Testis (tissue), 3 donors: ENCODE measurements around the gene NRARP. TPM values are rescaled to one million over a fixed set of nuclear protein-coding genes. Genes with fewer than 3 reads are reported as not detected.

Experiments used
- DNase-seq: peaks from one replicate; pipeline ENCODE4 v3.0.0-alpha.2; 2019
- H3K27ac ChIP-seq, 2 donors: fragments of 200-600 bp; sonication (generic); one replicate each; pipeline ENCODE4 v1.5.1; 2019
- H3K27me3 ChIP-seq: fragments of 200-600 bp; sonication (generic); one replicate; pipeline ENCODE4 v1.5.1; 2019
- H3K36me3 ChIP-seq: fragments of 200-600 bp; sonication (generic); one replicate; pipeline ENCODE4 v1.5.1; 2017; ENCODE audit warnings: low read depth; ENCODE audit errors: missing control alignments
- H3K4me1 ChIP-seq: fragments of 200-600 bp; sonication (generic); one replicate; pipeline ENCODE4 v1.5.1; 2019
- H3K4me3 ChIP-seq, 2 donors: fragments of 200-600 bp; sonication (generic); one replicate each; pipeline ENCODE4 v1.5.1; 2017 to 2019
- H3K9me3 ChIP-seq: fragments of 200-600 bp; sonication (generic); one replicate; pipeline ENCODE4 v1.5.1; 2017
- POLR2A ChIP-seq: fragments of 450-650 bp; IDR thresholded peaks from one replicate; pipeline ENCODE4 v1.6.1; 2017; ENCODE audit warnings: antibody characterized with exemption, mild to moderate bottlenecking, moderate library complexity
- WGBS, 2 donors: methylation state at CpG; one replicate each; pipeline ENCODE4 v1.1.5; 2018; 5-methylcytosine and 5-hydroxymethylcytosine counted together
- intact Hi-C: fragments of 100-400 bp; cut with DNase I; formaldehyde crosslinking; loops from one replicate; pipeline ENCODE4 v1.15.1; 2023; ENCODE audit warnings: low total_unique reads
- polyA plus RNA-seq: library from polyadenylated mRNA; stranded (reverse); fragments of 350-450 nt; fragmentation: Illumina TruSeq; extraction: RNeasy Lipid Tissue Mini Kit (QIAGEN cat#74804); gene quantifications from one replicate; pipeline ENCODE4 v1.2.3, GENCODE V29; 2014; ENCODE audit warnings: low read depth, low replicate concordance; ENCODE audit not compliant: insufficient read depth
- total RNA-seq, 2 donors: library from RNA; depleted of rRNA; stranded (reverse); fragments of >200 nt; gene quantifications; one replicate each; pipeline ENCODE4 v1.2.3, GENCODE V29; 2016
- TF ChIP-seq, protein P1 (sequence below), 3 experiments: fragments of 450-650 bp in 2 of 3; fragments of 200-600 bp in 1 of 3; sonication (generic) in 1 of 3; IDR thresholded peaks; one replicate each; pipeline ENCODE4 v1.5.1; 2016 to 2019; ENCODE audit warnings: antibody characterized with exemption in 3 of 3, mild to moderate bottlenecking in 2 of 3, moderate library complexity in 1 of 3

NRARP gene
- total and polyA plus RNA-seq, 3 donors from 2014 or later, result 5.2 to 40.6 (median 14.4) TPM

DNA sequence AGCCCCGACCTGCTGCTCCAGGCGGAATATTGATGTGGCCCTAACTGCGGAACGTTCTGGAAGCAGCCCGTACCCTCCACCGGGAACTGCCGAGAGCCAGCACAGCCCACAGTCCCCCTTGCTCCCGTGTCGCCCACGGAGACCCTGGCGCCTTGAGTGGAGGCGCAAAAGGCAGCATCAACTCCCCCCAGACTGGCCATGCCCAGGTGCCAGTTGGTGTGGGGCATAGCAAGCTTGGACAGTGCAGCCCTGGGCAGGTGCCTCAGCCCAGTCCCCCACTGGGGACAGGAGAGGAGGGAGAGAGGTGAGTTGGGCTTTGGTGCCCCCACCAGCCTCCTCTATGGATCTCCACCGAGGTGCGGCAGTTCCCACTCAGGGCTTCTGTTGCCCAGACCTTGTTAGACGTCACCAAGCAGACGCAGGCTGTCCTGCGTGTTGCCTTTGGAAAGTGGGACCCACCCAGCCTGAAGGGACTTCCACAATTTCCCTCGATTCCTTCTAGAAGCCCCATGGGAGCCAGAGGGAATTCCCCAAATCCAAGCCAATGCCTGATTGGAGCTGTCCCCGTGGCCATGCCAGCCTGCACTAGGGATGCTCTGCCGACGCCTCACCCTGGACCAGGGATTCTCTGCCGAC is 19.8 kb upstream of the NRARP start:
- no peaks in the 10 kb centered on the region for H3K4me1 ChIP-seq
- peak; percentile 3 for DNase-seq
- H3K9me3 ChIP-seq, result no peaks in the 10 kb centered on the region
- intact Hi-C loops, result no loop called here
- TF ChIP-seq, protein P1, sequence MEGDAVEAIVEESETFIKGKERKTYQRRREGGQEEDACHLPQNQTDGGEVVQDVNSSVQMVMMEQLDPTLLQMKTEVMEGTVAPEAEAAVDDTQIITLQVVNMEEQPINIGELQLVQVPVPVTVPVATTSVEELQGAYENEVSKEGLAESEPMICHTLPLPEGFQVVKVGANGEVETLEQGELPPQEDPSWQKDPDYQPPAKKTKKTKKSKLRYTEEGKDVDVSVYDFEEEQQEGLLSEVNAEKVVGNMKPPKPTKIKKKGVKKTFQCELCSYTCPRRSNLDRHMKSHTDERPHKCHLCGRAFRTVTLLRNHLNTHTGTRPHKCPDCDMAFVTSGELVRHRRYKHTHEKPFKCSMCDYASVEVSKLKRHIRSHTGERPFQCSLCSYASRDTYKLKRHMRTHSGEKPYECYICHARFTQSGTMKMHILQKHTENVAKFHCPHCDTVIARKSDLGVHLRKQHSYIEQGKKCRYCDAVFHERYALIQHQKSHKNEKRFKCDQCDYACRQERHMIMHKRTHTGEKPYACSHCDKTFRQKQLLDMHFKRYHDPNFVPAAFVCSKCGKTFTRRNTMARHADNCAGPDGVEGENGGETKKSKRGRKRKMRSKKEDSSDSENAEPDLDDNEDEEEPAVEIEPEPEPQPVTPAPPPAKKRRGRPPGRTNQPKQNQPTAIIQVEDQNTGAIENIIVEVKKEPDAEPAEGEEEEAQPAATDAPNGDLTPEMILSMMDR (IDR thresholded peaks at IDR 0.05), result no peak
- no peak for TF ChIP-seq POLR2A
- no peaks in the 10 kb centered on the region for H3K36me3 ChIP-seq
- H3K27ac ChIP-seq, result no peak overlapping the region
- no peaks in the 10 kb centered on the region for H3K27me3 ChIP-seq
- WGBS, 2 donors, result 92 to 93% methylated on average over 18 to 22 of the region's 22 CpGs
- no peak overlapping the region for H3K4me3 ChIP-seq

GRCh38 chr9:137320555-137321384 is 18.7 kb upstream of the NRARP start:
- 69 to 86% methylated on average over 5 to 24 of the region's 24 CpGs for WGBS, 2 donors
- intact Hi-C loops, result no loop called here
- peak; percentile 13 for DNase-seq
- H3K9me3 ChIP-seq, result no peaks in the 10 kb centered on the region
- no peak for TF ChIP-seq POLR2A
- TF ChIP-seq, protein P1 (IDR thresholded peaks at IDR 0.05), result no peak
- no peak overlapping the region for H3K4me3 ChIP-seq
- H3K36me3 ChIP-seq, result no peaks in the 10 kb centered on the region
- H3K27me3 ChIP-seq, result no peaks in the 10 kb centered on the region
- no peak overlapping the region for H3K27ac ChIP-seq
- H3K4me1 ChIP-seq, result peaks cover 5% of the 10 kb centered on the region

- Histone ChIP-seq H3K9me3 (no peaks in the 10 kb centered on the region), H3K4me3 (no peak overlapping the region), H3K27me3 (no peaks in the 10 kb centered on the region), H3K27ac (no peak overlapping the region), H3K4me1 (peaks cover 12% of the 10 kb centered on the region), H3K36me3 (no peaks in the 10 kb centered on the region)
- WGBS, 2 donors, result 93 to 94% methylated on average over 9 to 21 of the region's 22 CpGs
- intact Hi-C loops, result loop anchor here (10.0 kb wide), 1 partner anchor 85 kb away; no protein-coding TSS in a partner anchor
- peak; percentile 7 for DNase-seq
- no peak for TF ChIP-seq POLR2A
- TF ChIP-seq, protein P1 (IDR thresholded peaks at IDR 0.05), result no peak
These were observed 17.9 kb upstream of the NRARP start for GRCh38 chr9:137319739-137320551.

DNA sequence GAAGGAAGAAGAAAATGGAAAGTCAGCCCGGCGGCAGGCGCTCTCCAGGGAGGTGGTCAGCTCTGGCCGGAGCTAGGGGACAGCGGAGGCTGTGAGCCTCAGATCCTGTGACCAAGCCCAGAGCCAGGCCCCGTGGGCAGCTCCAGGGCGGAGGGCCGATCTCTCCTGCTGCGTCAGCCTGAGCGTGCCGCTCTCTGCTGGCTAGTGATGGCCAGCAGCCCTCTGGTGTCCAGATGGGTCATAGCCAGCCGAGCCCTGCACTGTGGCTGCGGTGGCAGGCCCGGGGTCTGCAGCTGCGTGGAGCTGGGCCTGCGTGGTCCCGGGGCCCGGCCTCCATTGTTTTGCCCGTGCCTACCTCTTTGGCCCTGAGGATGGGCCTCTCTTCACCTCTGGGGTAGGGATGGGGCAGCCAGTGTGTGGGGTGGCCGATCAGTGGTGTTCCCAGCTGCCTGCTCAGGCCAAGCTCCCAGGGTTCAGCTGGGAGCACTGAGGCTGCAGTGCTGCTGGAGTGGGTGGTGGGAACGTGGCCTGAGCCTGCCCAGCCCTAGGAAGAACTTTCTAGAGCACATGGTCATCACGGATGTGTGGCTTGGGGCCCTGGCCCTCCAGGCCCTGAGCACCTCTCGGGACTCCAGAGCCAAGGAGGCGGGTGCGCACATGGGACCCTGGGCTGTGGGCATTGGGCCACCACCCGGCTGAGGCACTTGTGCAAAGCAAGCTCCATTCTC is 17.1 kb upstream of the NRARP start:
- intact Hi-C loops, result loop anchor here (10.0 kb wide), 1 partner anchor 86 kb away; no protein-coding TSS in a partner anchor
- no peaks in the 10 kb centered on the region for H3K9me3 ChIP-seq
- no peak overlapping the region for H3K27ac ChIP-seq
- H3K27me3 ChIP-seq, result no peaks in the 10 kb centered on the region
- WGBS, 2 donors, result 71 to 90% methylated on average over 5 to 26 of the region's 26 CpGs
- TF ChIP-seq, protein P1 (IDR thresholded peaks at IDR 0.05), result peak in 1 of 3 experiments; percentile 30
- no peak for TF ChIP-seq POLR2A
- no peak for DNase-seq
- H3K36me3 ChIP-seq, result no peaks in the 10 kb centered on the region
- H3K4me1 ChIP-seq, result peaks cover 13% of the 10 kb centered on the region
- H3K4me3 ChIP-seq, result no peak overlapping the region
